H1 (cell line): ENCODE results near the gene TRPM6. TPM values are rescaled to one million over a fixed set of nuclear protein-coding genes. Genes with fewer than 3 reads are reported as not detected.

ENCODE experiments used
- EGR1 ChIP-seq: IDR thresholded peaks from 2 replicates; pipeline ENCODE4 v1.6.1; 2011; ENCODE audit warnings: low read depth, low read length, borderline replicate concordance
- KDM1A ChIP-seq: fragments of 200-600, 300-600 bp; sonication (generic); IDR thresholded peaks from 2 replicates; pipeline ENCODE4 v1.7.1; 2016; ENCODE audit warnings: mild to moderate bottlenecking, low read length, borderline replicate concordance
- POU5F1 ChIP-seq: IDR thresholded peaks from 2 replicates; pipeline ENCODE4 v1.6.1; 2011; ENCODE audit warnings: low read depth, mild to moderate bottlenecking, low read length, moderate library complexity
- polyA plus RNA-seq, 7 experiments: library from polyadenylated mRNA; depleted of rRNA in 3 of 7; stranded (reverse) in 5 of 7; unstranded in 2 of 7; fragments of >200 nt in 5 of 7; fragments of 200-250 nt in 2 of 7; gene quantifications; 1 replicate in 5 of 7; 2 replicates in 1 of 7; 4 replicates in 1 of 7; pipeline versions ENCODE4 v1.2.1 to v1.2.3, GENCODE V29; 2011 to 2013; ENCODE audit warnings: missing spikeins in 2 of 7, mixed read lengths in 2 of 7
- total RNA-seq: library from RNA; stranded (reverse); fragmentation: NEBNext Ultra II Directional; extraction: Animal tissue kit (Norgen Biotek cat#: 25700); gene quantifications from 2 replicates; pipeline ENCODE4 v1.2.1, GENCODE V29; 2021

Gene TRPM6
- total and polyA plus RNA-seq, 2 of the 8 experiments (the other 6 are each of a cell fraction or from before 2014, with no cell fraction given) = 0.45 to 1.5 TPM

DNA sequence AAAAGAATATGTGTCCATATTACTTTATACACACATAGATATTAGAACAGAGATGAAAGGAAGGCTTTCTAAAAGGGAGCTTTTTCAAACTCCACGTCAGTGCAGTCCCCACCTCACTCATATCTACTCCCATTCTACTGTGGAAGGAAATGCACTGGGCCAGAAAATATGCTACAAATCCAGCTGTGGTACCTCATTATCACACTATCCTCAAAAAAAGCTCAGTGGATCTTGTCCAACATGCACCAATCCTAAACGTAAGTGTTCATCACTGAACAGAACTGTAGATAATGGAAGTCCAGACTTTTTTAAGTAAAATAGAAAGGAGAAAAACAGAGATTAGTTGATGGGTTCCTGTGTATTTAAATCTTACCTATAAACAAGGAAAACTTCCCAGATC, 27.9 kb downstream of the TRPM6 start (continued):
- TF ChIP-seq EGR1 (no peak), POU5F1 (no peak), KDM1A (no peak)
